Measurements from ENCODE around the gene KIF26B.

GRCh38 chr1:245107776-245108114 is 47.0 kb upstream of the KIF26B start:
- TF ChIP-seq CTCF (conservative IDR thresholded peaks at IDR 0.05; ENCODE audit: low read length) (no peak), EZH2phosphoT487 (IDR thresholded peaks at IDR 0.05; ENCODE audit: borderline replicate concordance, low read depth, low read length) (no peak)

Measured in OCI-LY7 (cell line).